ENCODE measurements around the gene FUT8. TPM values are rescaled to one million over a fixed set of nuclear protein-coding genes. Genes with fewer than 3 reads are reported as not detected.

FUT8 gene
- total RNA-seq, 1 donor from 2014 or later, result 18.1 TPM

- Mint-ChIP-seq H3K9me3 (ENCODE audit: low read depth) (no peaks in the 10 kb centered on the region), H3K4me3 (ENCODE audit: unreplicated experiment) (no peak overlapping the region), H3K27me3 (ENCODE audit: low read depth) (peaks cover 2% of the 10 kb centered on the region), H3K36me3 (ENCODE audit: low read depth) (no peaks in the 10 kb centered on the region), H3K27ac (ENCODE audit: unreplicated experiment) (no peak overlapping the region), H3K4me1 (ENCODE audit: low read depth) (peaks cover 8% of the 10 kb centered on the region)
- no peak for DNase-seq (ENCODE audit: low spot score)
- TF ChIP-seq CTCF (IDR thresholded peaks at IDR 0.05), result no peak
Measured at GRCh38 chr14:65373016-65373670, 39.4 kb upstream of the FUT8 start.

GRCh38 chr14:65373671-65374039 lies 38.9 kb upstream of the FUT8 start:
- Mint-ChIP-seq H3K27ac (ENCODE audit: unreplicated experiment) (no peak overlapping the region), H3K36me3 (ENCODE audit: low read depth) (no peaks in the 10 kb centered on the region), H3K4me1 (ENCODE audit: low read depth) (peaks cover 8% of the 10 kb centered on the region), H3K4me3 (ENCODE audit: unreplicated experiment) (no peak overlapping the region), H3K27me3 (ENCODE audit: low read depth) (peaks cover 2% of the 10 kb centered on the region), H3K9me3 (ENCODE audit: low read depth) (no peaks in the 10 kb centered on the region)
- no peak for DNase-seq (ENCODE audit: low spot score)
- no peak for TF ChIP-seq CTCF (IDR thresholded peaks at IDR 0.05)

- Mint-ChIP-seq H3K27me3 (ENCODE audit: low read depth) (peaks cover 2% of the 10 kb centered on the region), H3K27ac (ENCODE audit: unreplicated experiment) (no peak overlapping the region), H3K4me3 (ENCODE audit: unreplicated experiment) (no peak overlapping the region), H3K9me3 (ENCODE audit: low read depth) (no peaks in the 10 kb centered on the region), H3K36me3 (ENCODE audit: low read depth) (no peaks in the 10 kb centered on the region), H3K4me1 (ENCODE audit: low read depth) (no peaks in the 10 kb centered on the region)
- TF ChIP-seq CTCF (IDR thresholded peaks at IDR 0.05), result no peak
- no peak for DNase-seq (ENCODE audit: low spot score)
Measured at GRCh38 chr14:65377576-65377975, 35.0 kb upstream of the FUT8 start.

- Mint-ChIP-seq H3K36me3 (ENCODE audit: low read depth) (no peaks in the 10 kb centered on the region), H3K9me3 (ENCODE audit: low read depth) (no peaks in the 10 kb centered on the region), H3K4me1 (ENCODE audit: low read depth) (no peaks in the 10 kb centered on the region), H3K27me3 (ENCODE audit: low read depth) (no peaks in the 10 kb centered on the region), H3K27ac (ENCODE audit: unreplicated experiment) (no peak overlapping the region), H3K4me3 (ENCODE audit: unreplicated experiment) (no peak overlapping the region)
- TF ChIP-seq CTCF (IDR thresholded peaks at IDR 0.05), result no peak
- no peak for DNase-seq (ENCODE audit: low spot score)
Measured at GRCh38 chr14:65382586-65382985, 29.9 kb upstream of the FUT8 start.

GRCh38 chr14:65387171-65387570 lies 25.4 kb upstream of the FUT8 start:
- no peak for TF ChIP-seq CTCF (IDR thresholded peaks at IDR 0.05)
- Mint-ChIP-seq H3K27ac (ENCODE audit: unreplicated experiment) (no peak overlapping the region), H3K27me3 (ENCODE audit: low read depth) (no peaks in the 10 kb centered on the region), H3K4me3 (ENCODE audit: unreplicated experiment) (no peak overlapping the region), H3K36me3 (ENCODE audit: low read depth) (no peaks in the 10 kb centered on the region), H3K4me1 (ENCODE audit: low read depth) (no peaks in the 10 kb centered on the region), H3K9me3 (ENCODE audit: low read depth) (no peaks in the 10 kb centered on the region)
- DNase-seq (ENCODE audit: low spot score), result no peak

Measured in chondrocyte (in vitro differentiated cells).